LNCaP clone FGC (cell line): ENCODE measurements around the gene SLC13A4.

Experiments
- DNase-seq: peaks from one replicate; pipeline ENCODE4 v3.0.0-alpha.2; 2011; ENCODE audit warnings: low read depth
- H3K4me3 ChIP-seq: 2 replicates; pipeline ENCODE4 v1.5.1; 2011; ENCODE audit warnings: mild to moderate bottlenecking, low read depth, low read length, control low read depth
- CTCF ChIP-seq: IDR thresholded peaks from 2 replicates; pipeline ENCODE4 v1.5.1; 2012; ENCODE audit warnings: mild to moderate bottlenecking; ENCODE audit not compliant: control insufficient read depth, insufficient read depth; ENCODE audit errors: extremely low read depth

Gene SLC13A4

DNA sequence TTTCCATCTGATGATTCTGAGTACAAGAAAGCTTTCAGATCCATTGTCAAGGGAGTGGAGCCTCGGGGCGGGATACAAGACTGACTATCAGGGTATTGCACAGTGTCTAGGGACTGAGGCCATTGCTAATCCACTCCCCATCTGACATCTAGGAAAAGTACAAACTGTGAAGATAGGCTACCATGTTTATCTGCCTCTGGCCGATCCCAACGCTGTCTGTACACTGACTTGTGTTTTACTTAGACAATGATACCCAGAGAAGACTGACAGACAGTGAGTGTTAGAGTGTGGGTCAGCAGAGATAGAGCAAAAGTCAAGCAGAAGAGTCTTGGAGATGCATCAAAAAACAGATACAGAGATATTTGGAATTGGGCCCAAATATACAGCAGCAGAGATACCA, 3.1 kb upstream of the SLC13A4 start:
- DNase-seq = no peak
- no peak overlapping the region for H3K4me3 ChIP-seq
- no peak for TF ChIP-seq CTCF

DNA sequence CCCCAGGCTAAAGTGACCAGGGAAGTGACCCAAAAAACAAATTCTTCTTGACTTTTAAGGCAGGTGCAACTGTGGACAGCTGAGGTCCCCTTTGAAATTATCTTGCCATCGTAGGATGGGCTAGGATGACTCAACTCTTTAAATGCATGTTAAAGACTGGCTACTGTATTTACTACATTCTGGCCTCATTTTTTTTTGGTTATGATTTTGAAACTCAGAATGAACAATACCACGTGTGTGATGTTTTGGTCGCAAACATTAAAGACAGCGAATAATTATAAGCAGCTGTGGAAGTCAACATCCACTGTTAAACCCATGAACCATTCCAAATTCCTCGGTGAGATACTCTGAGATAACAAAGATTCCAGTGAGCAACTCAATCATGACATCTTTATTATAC, 1.2 kb upstream of the SLC13A4 start:
- H3K4me3 ChIP-seq = no peak overlapping the region
- DNase-seq = no peak
- no peak for TF ChIP-seq CTCF

DNA sequence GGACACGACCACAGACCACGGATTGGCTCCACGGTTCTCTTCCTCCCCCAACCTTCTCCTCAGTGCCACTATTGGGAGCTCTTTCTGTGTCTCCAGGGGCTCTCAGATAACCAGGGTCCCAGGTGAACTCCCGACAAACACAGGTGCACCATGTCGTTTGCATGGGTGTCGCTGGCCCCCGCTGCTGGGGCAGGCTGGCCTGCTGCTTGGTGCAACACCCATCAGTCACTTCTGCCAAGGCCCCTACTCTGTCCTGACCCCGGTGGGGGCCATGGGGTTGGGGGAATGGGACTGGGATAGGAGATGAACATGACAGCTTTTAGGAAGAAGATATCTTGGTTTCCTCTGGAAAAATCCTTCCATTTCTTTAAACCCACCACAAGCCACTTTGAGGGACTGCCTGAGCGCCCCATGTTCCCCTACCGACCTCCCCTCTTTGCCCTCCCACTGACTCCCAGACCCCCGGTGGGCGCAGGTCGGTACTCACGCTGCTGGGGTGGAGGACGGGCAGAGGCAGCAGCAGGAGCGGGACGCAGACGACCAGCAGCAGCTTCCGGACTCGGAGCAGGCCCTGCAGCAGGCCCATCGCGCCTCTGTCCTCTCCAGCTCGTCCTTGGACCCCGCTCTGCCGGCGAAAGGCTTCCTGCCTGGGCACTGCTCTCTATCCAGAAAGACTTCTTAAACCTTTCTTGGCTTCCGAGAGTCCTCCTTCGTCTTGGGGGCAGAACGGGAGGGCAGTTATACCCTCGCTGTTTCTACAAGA, 894 bp downstream of the SLC13A4 start:
- no peak overlapping the region for H3K4me3 ChIP-seq
- no peak for DNase-seq
- no peak for TF ChIP-seq CTCF

DNA sequence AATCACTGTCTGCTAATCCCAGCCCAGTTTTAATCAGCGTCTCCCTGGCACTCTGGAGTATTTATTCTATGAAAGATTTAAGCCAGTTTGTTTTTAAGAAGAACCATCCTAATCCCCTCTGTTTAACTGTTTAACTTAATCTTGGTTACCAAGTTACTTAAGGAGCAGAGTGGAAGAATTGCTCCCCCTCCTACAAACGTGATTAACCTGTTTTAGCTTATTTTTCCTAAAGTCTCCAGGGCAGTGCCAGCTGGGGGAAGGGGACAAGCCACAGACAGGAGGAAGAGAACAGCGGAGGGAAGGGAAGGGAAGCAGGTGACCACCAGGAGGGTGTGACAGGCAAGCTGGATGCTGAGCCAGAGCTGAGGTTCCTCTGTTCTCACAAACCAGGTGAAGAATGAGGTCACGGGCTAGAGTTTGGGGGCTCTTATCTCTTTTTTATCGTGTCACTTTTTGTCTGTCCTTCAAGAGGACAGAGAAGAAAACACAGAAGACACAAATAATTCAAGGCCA, 1.7 kb downstream of the SLC13A4 start:
- H3K4me3 ChIP-seq = no peak overlapping the region
- TF ChIP-seq CTCF = no peak
- no peak for DNase-seq

DNA sequence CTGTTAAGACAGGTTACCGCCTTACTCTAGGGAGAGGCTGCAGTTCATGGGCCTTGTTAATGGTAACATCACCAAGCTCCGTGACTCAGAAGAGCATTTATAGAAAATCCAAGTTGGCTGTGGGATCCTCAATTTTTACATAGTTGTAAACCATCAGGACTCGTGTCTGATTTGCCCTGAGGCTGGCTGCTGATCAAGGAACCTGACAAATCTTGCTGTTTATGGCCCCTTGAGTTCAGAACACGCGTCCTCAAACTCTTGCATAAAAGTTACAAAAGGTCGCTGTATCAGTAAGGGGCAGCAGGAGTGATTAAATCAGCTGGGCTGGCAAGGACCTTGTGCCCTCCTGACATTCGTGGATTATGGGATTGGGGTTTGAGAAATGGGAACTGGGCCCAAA, 4.6 kb downstream of the SLC13A4 start:
- TF ChIP-seq CTCF = no peak

DNA sequence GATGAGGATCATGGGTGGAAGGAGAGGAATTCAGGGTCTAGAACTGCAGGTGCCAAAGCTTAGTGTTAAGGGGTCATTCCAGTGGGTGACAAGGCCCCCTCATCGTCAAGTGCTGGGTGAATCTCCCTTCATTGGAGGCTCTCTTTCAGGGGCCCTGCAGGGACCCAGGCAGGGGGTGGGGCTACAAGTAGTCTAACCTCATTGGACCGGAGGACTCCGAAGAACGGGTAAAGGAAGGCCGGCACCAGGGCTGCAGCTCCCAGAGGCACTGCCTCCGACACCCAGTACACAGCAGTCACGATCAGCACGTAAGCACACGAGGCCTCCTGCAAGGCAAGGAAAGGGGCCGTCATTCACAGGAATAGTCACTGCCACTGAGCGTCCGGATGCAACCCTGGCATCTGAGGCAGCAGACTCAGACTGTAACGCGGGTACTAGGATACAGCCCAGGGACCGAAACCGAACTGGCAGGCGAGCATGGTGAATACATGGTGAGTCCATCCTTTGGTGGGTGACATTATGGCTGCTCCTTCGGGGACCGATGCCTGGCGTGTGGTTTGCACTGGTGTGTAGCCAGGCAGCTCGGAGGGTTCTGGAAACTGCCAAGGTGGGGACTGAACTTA, 6.7 kb downstream of the SLC13A4 start:
- DNase-seq = no peak
- no peak for TF ChIP-seq CTCF
- H3K4me3 ChIP-seq = no peak overlapping the region

More for the DNA sequence above, 4.6 kb downstream of the SLC13A4 start:
- no peak overlapping the region for H3K4me3 ChIP-seq
- DNase-seq = no peak

GRCh38 chr7:135719688-135720087, 8.3 kb downstream of the SLC13A4 start:
- TF ChIP-seq CTCF = no peak

More at GRCh38 chr7:135719688-135720087, 8.3 kb downstream of the SLC13A4 start:
- H3K4me3 ChIP-seq = no peak overlapping the region
- DNase-seq = no peak
